H1 (cell line): ENCODE results near the gene ASTN2. TPM values are rescaled to one million over a fixed set of nuclear protein-coding genes. Genes with fewer than 3 reads are reported as not detected.

Experiments
- CTCF ChIA-PET: fragments of 300-600 bp; sonication (Branson Sonifier 250); formaldehyde crosslinking; loops from one replicate; lab custom pipeline; 2021; ENCODE audit not compliant: partially characterized antibody; lab: Charles Lee
- POLR2A ChIA-PET: fragments of 300-600 bp; sonication (Branson Sonifier 250); formaldehyde crosslinking; loops from one replicate; lab custom pipeline; 2021; ENCODE audit warnings: inconsistent platforms; ENCODE audit not compliant: partially characterized antibody; lab: Charles Lee
- DNase-seq, 2 experiments: peaks; one replicate each; pipeline versions ENCODE4 v3.0.0 to v3.0.0-alpha.2; 2010 to 2022; ENCODE audit warnings: low spot score in 2 of 2, low read depth in 1 of 2, mixed read lengths in 1 of 2
- FAIRE-seq: peaks from 2 replicates; lab custom pipeline; 2011; peaks lifted over from hg19 to GRCh38; lab: Jason Lieb, UNC
- H2AFZ ChIP-seq: 2 replicates; pipeline ENCODE4 v1.8.1; 2012; ENCODE audit warnings: low read length, inconsistent platforms
- H2AK5ac ChIP-seq: 2 replicates; pipeline ENCODE4 v1.6.1; 2013; ENCODE audit warnings: low read depth, low read length
- H2BK120ac ChIP-seq: replicated peaks from 2 replicates; pipeline ENCODE3; 2013; ENCODE audit warnings: low read depth, low read length, inconsistent platforms
- H2BK12ac ChIP-seq: 2 replicates; pipeline ENCODE4 v1.6.1; 2013; ENCODE audit warnings: low read depth, low read length
- H2BK15ac ChIP-seq: 2 replicates; pipeline ENCODE4 v1.6.1; 2013; ENCODE audit warnings: low read length
- H2BK20ac ChIP-seq: 2 replicates; pipeline ENCODE4 v1.6.1; 2013; ENCODE audit warnings: low read length
- H2BK5ac ChIP-seq: 2 replicates; pipeline ENCODE4 v1.6.1; 2013; ENCODE audit warnings: low read depth, low read length
- H3K14ac ChIP-seq: 2 replicates; pipeline ENCODE4 v1.6.1; 2013; ENCODE audit warnings: inconsistent platforms; ENCODE audit not compliant: insufficient read length
- H3K18ac ChIP-seq: 2 replicates; pipeline ENCODE4 v1.6.1; 2013; ENCODE audit warnings: low read length; ENCODE audit errors: extremely low read depth
- H3K23ac ChIP-seq: 2 replicates; pipeline ENCODE4 v1.6.1; 2013; ENCODE audit warnings: inconsistent platforms; ENCODE audit not compliant: insufficient read length
- H3K23me2 ChIP-seq: 2 replicates; pipeline ENCODE4 v1.6.1; 2013; ENCODE audit warnings: low read depth, low read length
- H3K27ac ChIP-seq: 2 replicates; pipeline ENCODE4 v1.6.1; 2011; ENCODE audit warnings: low read depth, low read length, inconsistent platforms
- H3K27me3 ChIP-seq, 4 experiments: replicated peaks in 1 of 4; 1 replicate in 1 of 4; 2 replicates in 3 of 4; pipeline versions ENCODE4 v1.6.1 to v1.8.1; 2011 to 2013; ENCODE audit warnings: low read length in 3 of 4, mild to moderate bottlenecking in 3 of 4, inconsistent platforms in 2 of 4, mixed read lengths in 2 of 4, moderate library complexity in 1 of 4; ENCODE audit not compliant: control insufficient read depth in 3 of 4, insufficient read depth in 3 of 4; ENCODE audit errors: extremely low read depth in 1 of 4
- H3K36me3 ChIP-seq, 4 experiments: 2 replicates each; pipeline versions ENCODE4 v1.6.1 to v1.8.1; 2011 to 2013; ENCODE audit warnings: mild to moderate bottlenecking in 4 of 4, low read length in 3 of 4, moderate library complexity in 2 of 4, control low read depth in 1 of 4, inconsistent platforms in 1 of 4; ENCODE audit not compliant: insufficient read depth in 4 of 4, control insufficient read depth in 2 of 4
- H3K4ac ChIP-seq: replicated peaks from 2 replicates; pipeline ENCODE3; 2013; ENCODE audit warnings: low read length, low read depth, mixed read lengths, inconsistent platforms; ENCODE audit not compliant: insufficient read length
- H3K4me1 ChIP-seq, 4 experiments: replicated peaks in 1 of 4; 1 replicate in 1 of 4; 2 replicates in 3 of 4; pipeline versions ENCODE4 v1.6.1 to v1.8.1; 2011 to 2013; ENCODE audit warnings: low read length in 3 of 4, inconsistent platforms in 2 of 4, mixed read lengths in 1 of 4; ENCODE audit not compliant: insufficient read depth in 4 of 4, control insufficient read depth in 3 of 4
- H3K4me2 ChIP-seq, 2 experiments: 2 replicates each; pipeline versions ENCODE4 v1.6.1 to v1.8.1; 2011 to 2013; ENCODE audit warnings: low read depth in 2 of 2, low read length in 2 of 2, control low read depth in 1 of 2, inconsistent platforms in 1 of 2, mild to moderate bottlenecking in 1 of 2; ENCODE audit not compliant: insufficient read depth in 1 of 2
- H3K4me3 ChIP-seq, 4 experiments: fragments of 200-600, 300-600 bp in 1 of 4; sonication (generic), shearing (Covaris generic), sonication (Bioruptor Twin) in 1 of 4; 2 replicates each; pipeline versions ENCODE4 v1.5.1 to v1.8.1; 2011 to 2016; ENCODE audit warnings: low read length in 4 of 4, low read depth in 3 of 4, control low read depth in 2 of 4, inconsistent platforms in 2 of 4, mild to moderate bottlenecking in 2 of 4, mixed read lengths in 1 of 4, moderate library complexity in 1 of 4; ENCODE audit not compliant: insufficient read depth in 2 of 4; ENCODE audit errors: extremely low read depth in 1 of 4
- H3K56ac ChIP-seq: replicated peaks from 2 replicates; pipeline ENCODE3; 2013; ENCODE audit warnings: low read depth, mild to moderate bottlenecking, mixed read lengths, low read length, inconsistent platforms; ENCODE audit not compliant: insufficient read length
- H3K79me1 ChIP-seq: 2 replicates; pipeline ENCODE4 v1.6.1; 2013; ENCODE audit warnings: low read depth, low read length, control low read depth
- H3K79me2 ChIP-seq, 2 experiments: 2 replicates each; pipeline versions ENCODE4 v1.6.1 to v1.8.1; 2012 to 2013; ENCODE audit warnings: low read length in 2 of 2, mild to moderate bottlenecking in 2 of 2, inconsistent platforms in 1 of 2; ENCODE audit not compliant: insufficient read depth in 2 of 2, control insufficient read depth in 1 of 2
- H3K9ac ChIP-seq, 4 experiments: replicated peaks in 1 of 4; 1 replicate in 1 of 4; 2 replicates in 3 of 4; pipeline versions ENCODE4 v1.6.1 to v1.8.1; 2011 to 2013; ENCODE audit warnings: low read depth in 3 of 4, low read length in 3 of 4, control low read depth in 2 of 4, mild to moderate bottlenecking in 2 of 4, moderate library complexity in 2 of 4, inconsistent platforms in 1 of 4; ENCODE audit errors: extremely low read depth in 1 of 4
- H3K9me3 ChIP-seq, 2 experiments: 2 replicates each; pipeline versions ENCODE4 v1.6.1 to v1.8.1; 2012 to 2013; ENCODE audit warnings: mild to moderate bottlenecking in 2 of 2, moderate library complexity in 2 of 2, control low read depth in 1 of 2, inconsistent platforms in 1 of 2, low read depth in 1 of 2, low read length in 1 of 2, mixed read lengths in 1 of 2; ENCODE audit not compliant: insufficient read depth in 2 of 2
- H4K20me1 ChIP-seq, 2 experiments: replicated peaks in 1 of 2; 2 replicates each; pipeline versions ENCODE3 to v1.8.1; 2011 to 2013; ENCODE audit warnings: inconsistent platforms in 2 of 2, low read length in 2 of 2, mild to moderate bottlenecking in 1 of 2; ENCODE audit not compliant: insufficient read depth in 2 of 2, control insufficient read depth in 1 of 2
- H4K5ac ChIP-seq: 2 replicates; pipeline ENCODE4 v1.6.1; 2013; ENCODE audit warnings: low read length, low read depth, mixed read lengths, inconsistent platforms; ENCODE audit not compliant: insufficient read length
- H4K8ac ChIP-seq: 2 replicates; pipeline ENCODE4 v1.8.0; 2013; ENCODE audit warnings: mild to moderate bottlenecking, moderate library complexity, low read length, inconsistent platforms; ENCODE audit not compliant: insufficient read depth; ENCODE audit errors: extremely low read depth
- H4K91ac ChIP-seq: replicated peaks from 2 replicates; pipeline ENCODE3; 2013; ENCODE audit warnings: low read length, mixed read lengths, inconsistent platforms; ENCODE audit not compliant: insufficient read length
- BACH1 ChIP-seq: IDR thresholded peaks from 2 replicates; pipeline ENCODE4 v1.6.1; 2012; ENCODE audit warnings: low read length, improper control_type of control experiment
- CBX5 ChIP-seq: fragments of 300-800, 300-1000 bp; sonication (generic); IDR thresholded peaks from 2 replicates; pipeline ENCODE4 v1.7.1; 2016; ENCODE audit warnings: antibody characterized with exemption, low read length, low read depth
- CBX8 ChIP-seq: fragments of 300-800, 300-1000 bp; sonication (generic); IDR thresholded peaks from 2 replicates; pipeline ENCODE4 v1.7.1; 2016; ENCODE audit warnings: low read depth, low read length, borderline replicate concordance
- CEBPB ChIP-seq: IDR thresholded peaks from 2 replicates; pipeline ENCODE4 v1.6.1; 2012; ENCODE audit warnings: low read depth, low read length
- CHD2 ChIP-seq: IDR thresholded peaks from 2 replicates; pipeline ENCODE4 v1.6.1; 2012; ENCODE audit warnings: low read length, improper control_type of control experiment
- GABPA ChIP-seq: IDR thresholded peaks from 2 replicates; pipeline ENCODE4 v1.6.1; 2011; ENCODE audit warnings: mild to moderate bottlenecking, low read length, moderate library complexity, borderline replicate concordance; ENCODE audit not compliant: insufficient read depth
- GTF2F1 ChIP-seq: IDR thresholded peaks from 2 replicates; pipeline ENCODE4 v1.6.1; 2012; ENCODE audit warnings: low read depth, low read length, improper control_type of control experiment, borderline replicate concordance
- KDM1A ChIP-seq: fragments of 200-600, 300-600 bp; sonication (generic); IDR thresholded peaks from 2 replicates; pipeline ENCODE4 v1.7.1; 2016; ENCODE audit warnings: mild to moderate bottlenecking, low read length, borderline replicate concordance
- POLR2AphosphoS5 ChIP-seq: IDR thresholded peaks from 2 replicates; pipeline ENCODE4 v1.6.1; 2011; ENCODE audit warnings: low read depth, low read length
- RAD21 ChIP-seq, 2 experiments: IDR thresholded peaks in 1 of 2; conservative IDR thresholded peaks in 1 of 2; 2 replicates each; pipeline ENCODE4 v1.6.1; 2011; ENCODE audit warnings: low read depth in 2 of 2, low read length in 2 of 2, improper control_type of control experiment in 1 of 2, inconsistent platforms in 1 of 2, mild to moderate bottlenecking in 1 of 2, moderate library complexity in 1 of 2
- RFX5 ChIP-seq: IDR thresholded peaks from 2 replicates; pipeline ENCODE4 v1.6.1; 2011; ENCODE audit warnings: low read depth, low read length, improper control_type of control experiment, borderline replicate concordance
- SIN3A ChIP-seq, 2 experiments: IDR thresholded peaks in 1 of 2; conservative IDR thresholded peaks in 1 of 2; 2 replicates each; pipeline ENCODE4 v1.6.1; 2011 to 2012; ENCODE audit warnings: low read length in 2 of 2, improper control_type of control experiment in 1 of 2, low read depth in 1 of 2, mild to moderate bottlenecking in 1 of 2
- SIX5 ChIP-seq: IDR thresholded peaks from 2 replicates; pipeline ENCODE4 v1.6.1; 2011; ENCODE audit warnings: mild to moderate bottlenecking, low read depth, low read length
- TCF12 ChIP-seq: IDR thresholded peaks from 2 replicates; pipeline ENCODE4 v1.6.1; 2011; ENCODE audit warnings: low read depth, mild to moderate bottlenecking, low read length
- TEAD4 ChIP-seq: IDR thresholded peaks from 2 replicates; pipeline ENCODE4 v1.6.1; 2012; ENCODE audit warnings: low read depth, low read length, inconsistent platforms, mixed read lengths
- WGBS, 2 experiments: shearing (Covaris generic) in 1 of 2; methylation state at CpG; one replicate each; pipeline versions ENCODE4 v1.1.6 to v1.1.7; 2013 to 2015; ENCODE audit warnings: low lambda C conversion rate in 2 of 2, mixed read lengths in 2 of 2, inconsistent platforms in 1 of 2, low coverage in 1 of 2, missing lambda C conversion rate in 1 of 2; ENCODE audit not compliant: insufficient replicate concordance in 2 of 2, insufficient coverage in 1 of 2, insufficient read length in 1 of 2; ENCODE audit errors: extremely low coverage in 1 of 2, missing lambda C conversion rate in 1 of 2; 5-methylcytosine and 5-hydroxymethylcytosine counted together
- polyA plus RNA-seq, 7 experiments: library from polyadenylated mRNA; depleted of rRNA in 3 of 7; stranded (reverse) in 5 of 7; unstranded in 2 of 7; fragments of >200 nt in 5 of 7; fragments of 200-250 nt in 2 of 7; gene quantifications; 1 replicate in 5 of 7; 2 replicates in 1 of 7; 4 replicates in 1 of 7; pipeline versions ENCODE4 v1.2.1 to v1.2.3, GENCODE V29; 2011 to 2013; ENCODE audit warnings: missing spikeins in 2 of 7, mixed read lengths in 2 of 7
- total RNA-seq: library from RNA; stranded (reverse); fragmentation: NEBNext Ultra II Directional; extraction: Animal tissue kit (Norgen Biotek cat#: 25700); gene quantifications from 2 replicates; pipeline ENCODE4 v1.2.1, GENCODE V29; 2021

Gene ASTN2
- total and polyA plus RNA-seq, 2 of the 8 experiments (the other 6 are each of a cell fraction or from before 2014, with no cell fraction given) = 8.2 to 13.7 TPM

DNA sequence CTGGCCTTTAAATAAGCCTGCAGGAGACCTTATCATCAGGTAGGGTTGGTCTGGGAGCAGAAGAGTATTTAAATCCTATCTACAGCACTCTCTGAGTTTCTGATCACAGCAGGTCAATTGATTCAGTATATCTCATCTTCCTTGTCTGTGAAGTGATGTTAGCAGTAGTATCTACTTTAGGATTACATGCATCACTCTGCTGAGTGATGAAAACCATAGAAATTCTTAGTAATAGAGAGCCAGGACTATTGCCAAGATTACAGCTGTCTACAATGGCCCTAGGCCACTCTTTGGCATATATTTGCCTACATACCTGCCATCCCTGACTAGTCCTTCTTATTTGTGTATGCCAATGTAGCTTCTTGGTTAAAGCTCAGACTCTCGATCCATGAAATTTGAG, 183.8 kb downstream of the ASTN2 start:
- Histone ChIP-seq H2BK12ac (no peak overlapping the region), H2BK5ac (no peak overlapping the region), H4K20me1 (no peaks in the 10 kb centered on the region), H4K91ac (no peak overlapping the region), H2BK120ac (no peak overlapping the region), H3K79me1 (no peaks in the 10 kb centered on the region), H3K14ac (no peak overlapping the region), H3K56ac (no peak overlapping the region), H3K4ac (no peak overlapping the region), H3K23ac (no peak overlapping the region), H2BK20ac (no peak overlapping the region), H3K4me2 (no peak overlapping the region), H3K27me3 (no peaks in the 10 kb centered on the region), H4K5ac (no peak overlapping the region), H3K27ac (no peak overlapping the region), H4K8ac (no peak overlapping the region), H3K79me2 (no peaks in the 10 kb centered on the region), H3K36me3 (no peaks in the 10 kb centered on the region), H3K9me3 (no peaks in the 10 kb centered on the region), H2BK15ac (no peak overlapping the region), H3K23me2 (peaks cover 2% of the 10 kb centered on the region; the same call in 1 of the 2 replicates), H3K4me3 (no peak overlapping the region), H2AFZ (no peak overlapping the region), H3K18ac (no peak overlapping the region), H3K4me1 (no peaks in the 10 kb centered on the region), H3K9ac (no peak overlapping the region), H2AK5ac (no peak overlapping the region)
- DNase-seq (no peak), FAIRE-seq (no peak)
- ChIA-PET POLR2A (no interaction called here), CTCF (interaction anchor here (0.8 to 12.3 kb wide), 3 partner anchors 8 to 71 kb away, joined by 3 to 87 read pairs (median 3); no protein-coding TSS in a partner anchor)
- 90% methylated on average over 1 of the region's 1 CpG; no CpG with 5 or more reads in 1 of the 2 experiments for WGBS, 2 experiments
- TF ChIP-seq TEAD4 (no peak), GTF2F1 (no peak), CBX8 (no peak), CHD2 (no peak), BACH1 (no peak), TCF12 (no peak), KDM1A (no peak), CBX5 (no peak), POLR2AphosphoS5 (no peak), RAD21 (IDR thresholded peaks at IDR 0.05 in 1 of 2, conservative IDR thresholded peaks at IDR 0.05 in 1 of 2; ENCODE audit: low read depth in 2 of 2, low read length in 2 of 2) (no peak), SIX5 (no peak), GABPA (no peak), CEBPB (no peak), SIN3A (conservative IDR thresholded peaks at IDR 0.05 in 1 of 2, IDR thresholded peaks at IDR 0.05 in 1 of 2; ENCODE audit: low read depth in 1 of 2, low read length in 2 of 2) (no peak), RFX5 (no peak)
